ENCODE measurements around the gene INPP5A.

DNA sequence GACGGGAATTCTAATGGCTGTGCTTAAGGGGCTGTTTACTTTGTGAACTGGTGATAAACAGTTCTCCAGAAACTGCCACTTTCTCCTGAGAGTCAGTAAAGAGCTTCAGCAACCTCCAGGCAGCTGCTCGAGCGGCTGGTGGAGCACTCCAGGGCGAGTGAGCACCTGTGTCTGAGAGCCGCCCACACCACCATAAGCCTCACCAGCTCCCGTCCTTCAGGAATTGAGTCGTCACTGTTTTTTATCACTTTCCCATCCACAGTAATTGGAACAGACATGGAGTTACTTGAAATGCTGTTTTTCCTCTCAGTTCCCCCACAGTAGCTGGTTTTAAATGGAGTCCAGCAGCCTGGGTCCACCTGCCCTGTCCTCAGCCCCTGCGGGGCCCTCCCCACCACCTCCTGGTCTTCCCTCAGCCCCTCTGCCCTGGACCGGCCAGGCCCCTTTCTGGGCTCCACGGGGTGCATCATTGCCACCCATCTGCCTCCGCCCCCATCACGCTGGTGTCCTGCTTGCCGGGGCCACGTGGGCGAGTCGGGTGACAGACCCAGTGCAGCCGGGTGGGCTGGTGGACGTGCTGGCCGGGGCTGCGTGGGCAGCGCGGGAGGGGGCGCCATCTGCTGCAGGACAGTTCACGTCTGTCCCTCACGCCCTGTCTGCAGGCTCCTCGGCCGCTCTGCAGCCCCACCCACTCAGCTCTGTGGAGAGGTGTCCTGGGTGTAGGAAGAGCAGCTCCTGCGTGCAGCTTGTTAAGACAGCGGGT is 192.4 kb downstream of the INPP5A start:
- TF ChIP-seq, protein P1, sequence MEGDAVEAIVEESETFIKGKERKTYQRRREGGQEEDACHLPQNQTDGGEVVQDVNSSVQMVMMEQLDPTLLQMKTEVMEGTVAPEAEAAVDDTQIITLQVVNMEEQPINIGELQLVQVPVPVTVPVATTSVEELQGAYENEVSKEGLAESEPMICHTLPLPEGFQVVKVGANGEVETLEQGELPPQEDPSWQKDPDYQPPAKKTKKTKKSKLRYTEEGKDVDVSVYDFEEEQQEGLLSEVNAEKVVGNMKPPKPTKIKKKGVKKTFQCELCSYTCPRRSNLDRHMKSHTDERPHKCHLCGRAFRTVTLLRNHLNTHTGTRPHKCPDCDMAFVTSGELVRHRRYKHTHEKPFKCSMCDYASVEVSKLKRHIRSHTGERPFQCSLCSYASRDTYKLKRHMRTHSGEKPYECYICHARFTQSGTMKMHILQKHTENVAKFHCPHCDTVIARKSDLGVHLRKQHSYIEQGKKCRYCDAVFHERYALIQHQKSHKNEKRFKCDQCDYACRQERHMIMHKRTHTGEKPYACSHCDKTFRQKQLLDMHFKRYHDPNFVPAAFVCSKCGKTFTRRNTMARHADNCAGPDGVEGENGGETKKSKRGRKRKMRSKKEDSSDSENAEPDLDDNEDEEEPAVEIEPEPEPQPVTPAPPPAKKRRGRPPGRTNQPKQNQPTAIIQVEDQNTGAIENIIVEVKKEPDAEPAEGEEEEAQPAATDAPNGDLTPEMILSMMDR (IDR thresholded peaks at IDR 0.05; ENCODE audit: low read length) = no peak
- no peak for TF ChIP-seq EZH2 (optimal IDR thresholded peaks at IDR 0.05; ENCODE audit: low read depth, low read length)
